ENCODE results near the gene C1orf210. TPM values are rescaled to one million over a fixed set of nuclear protein-coding genes. Genes with fewer than 3 reads are reported as not detected.

Gene C1orf210
- total RNA-seq, 2 experiments from 2014 or later: not detected

Other genes with a start within 250 kb of the C1orf210 start
- 10 to 100 TPM; 88.0 to 88.3 TPM for gene EBNA1BP2, start 113.3 kb downstream of the C1orf210 start, total RNA-seq
- gene CFAP57, start 113.3 kb downstream of the C1orf210 start, total RNA-seq: under 1 TPM; 0.12 to 0.14 TPM
- under 1 TPM in 1 of 2 experiments, not detected in 1; 0.21 TPM for gene TMEM125, start 15.6 kb downstream of the C1orf210 start, total RNA-seq
- not detected for gene TIE1, start 15.4 kb upstream of the C1orf210 start, total RNA-seq
- gene MPL, start 52.2 kb upstream of the C1orf210 start, total RNA-seq: not detected
- 100 to 1,000 TPM; 179 to 194 TPM for gene CDC20, start 73.4 kb upstream of the C1orf210 start, total RNA-seq
- 10 to 100 TPM; 42.8 to 44.2 TPM for gene ELOVL1, start 82.4 kb upstream of the C1orf210 start, total RNA-seq
- gene MED8, start 104.2 kb upstream of the C1orf210 start, total RNA-seq: 10 to 100 TPM; 45.8 to 45.9 TPM
- gene SZT2, start 104.3 kb upstream of the C1orf210 start, total RNA-seq: 10 to 100 TPM; 26.6 to 28.2 TPM
- 1 to 10 TPM; 9.1 to 9.2 TPM for gene HYI, start 168.3 kb upstream of the C1orf210 start, total RNA-seq
- 1 to 10 TPM; 1.0 to 2.3 TPM for gene PTPRF, start 245.3 kb upstream of the C1orf210 start, total RNA-seq